Tibial artery (tissue), 4 donors: ENCODE data around the gene THOP1.

Experiments
- DNase-seq, 2 donors: peaks; one replicate each; pipeline ENCODE4 v3.0.0-alpha.2; 2019
- H3K27ac ChIP-seq, 2 donors: fragments of 200-600 bp; sonication (generic) in 1 of 2; 1 replicate in 1 of 2; 2 replicates in 1 of 2; pipeline ENCODE4 v1.5.1; 2018 to 2019; ENCODE audit warnings: mild to moderate bottlenecking in 1 of 2
- H3K27me3 ChIP-seq, 2 donors: fragments of 200-600 bp; sonication (generic) in 1 of 2; one replicate each; pipeline versions ENCODE4 v1.5.1 to v1.6.0; 2016 to 2019
- H3K36me3 ChIP-seq, 3 donors: fragments of 200-600 bp; sonication (generic) in 2 of 3; one replicate each; pipeline ENCODE4 v1.5.1; 2016 to 2019; ENCODE audit warnings: mild to moderate bottlenecking in 2 of 3
- H3K4me1 ChIP-seq, 4 donors: fragments of 200-600 bp; sonication (generic) in 2 of 4; 1 replicate in 3 of 4; 2 replicates in 1 of 4; pipeline ENCODE4 v1.5.1; 2016 to 2019
- H3K4me3 ChIP-seq, 2 donors: fragments of 200-600 bp; sonication (generic) in 1 of 2; 1 replicate in 1 of 2; 2 replicates in 1 of 2; pipeline ENCODE4 v1.5.1; 2018 to 2019; ENCODE audit warnings: mild to moderate bottlenecking in 2 of 2
- H3K9me3 ChIP-seq, 3 donors: fragments of 200-600 bp; sonication (generic) in 1 of 3; one replicate each; pipeline ENCODE4 v1.5.1; 2016 to 2019
- intact Hi-C: fragments of 100-400 bp; cut with DNase I; formaldehyde crosslinking; loops from one replicate; pipeline ENCODE4 v1.15.0; 2023; ENCODE audit warnings: low total_unique reads
- TF ChIP-seq, protein P1 (sequence below), 2 experiments: fragments of 200-600 bp in 1 of 2; fragments of 450-650 bp in 1 of 2; IDR thresholded peaks; one replicate each; pipeline ENCODE4 v1.5.1; 2017 to 2019; ENCODE audit warnings: antibody characterized with exemption in 2 of 2, mild to moderate bottlenecking in 1 of 2, moderate library complexity in 1 of 2

Gene THOP1

DNA sequence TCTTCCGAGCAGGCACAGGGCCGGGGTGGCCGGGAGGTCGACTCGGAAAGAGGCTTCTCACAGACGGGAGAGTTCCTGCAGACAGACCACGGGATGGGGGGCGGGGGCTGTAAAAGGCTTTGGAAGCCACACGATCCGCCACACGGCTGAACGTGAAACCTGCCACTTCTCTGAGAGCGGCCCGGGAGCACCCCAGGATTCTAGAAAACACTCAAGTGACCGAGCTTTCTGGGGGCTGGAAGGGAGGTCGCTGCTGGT, 29.9 kb upstream of the THOP1 start:
- Histone ChIP-seq H3K27me3 (no peaks in the 10 kb centered on the region), H3K9me3 (no peaks in the 10 kb centered on the region), H3K4me3 (no peak overlapping the region), H3K27ac (no peak overlapping the region), H3K36me3 (peaks cover 44 to 74% (median 55%) of the 10 kb centered on the region in 3 donors), H3K4me1 (no peaks in the 10 kb centered on the region)
- DNase-seq = no peak
- intact Hi-C loops = no loop called here
- TF ChIP-seq, protein P1, sequence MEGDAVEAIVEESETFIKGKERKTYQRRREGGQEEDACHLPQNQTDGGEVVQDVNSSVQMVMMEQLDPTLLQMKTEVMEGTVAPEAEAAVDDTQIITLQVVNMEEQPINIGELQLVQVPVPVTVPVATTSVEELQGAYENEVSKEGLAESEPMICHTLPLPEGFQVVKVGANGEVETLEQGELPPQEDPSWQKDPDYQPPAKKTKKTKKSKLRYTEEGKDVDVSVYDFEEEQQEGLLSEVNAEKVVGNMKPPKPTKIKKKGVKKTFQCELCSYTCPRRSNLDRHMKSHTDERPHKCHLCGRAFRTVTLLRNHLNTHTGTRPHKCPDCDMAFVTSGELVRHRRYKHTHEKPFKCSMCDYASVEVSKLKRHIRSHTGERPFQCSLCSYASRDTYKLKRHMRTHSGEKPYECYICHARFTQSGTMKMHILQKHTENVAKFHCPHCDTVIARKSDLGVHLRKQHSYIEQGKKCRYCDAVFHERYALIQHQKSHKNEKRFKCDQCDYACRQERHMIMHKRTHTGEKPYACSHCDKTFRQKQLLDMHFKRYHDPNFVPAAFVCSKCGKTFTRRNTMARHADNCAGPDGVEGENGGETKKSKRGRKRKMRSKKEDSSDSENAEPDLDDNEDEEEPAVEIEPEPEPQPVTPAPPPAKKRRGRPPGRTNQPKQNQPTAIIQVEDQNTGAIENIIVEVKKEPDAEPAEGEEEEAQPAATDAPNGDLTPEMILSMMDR (IDR thresholded peaks at IDR 0.05) = no peak

DNA sequence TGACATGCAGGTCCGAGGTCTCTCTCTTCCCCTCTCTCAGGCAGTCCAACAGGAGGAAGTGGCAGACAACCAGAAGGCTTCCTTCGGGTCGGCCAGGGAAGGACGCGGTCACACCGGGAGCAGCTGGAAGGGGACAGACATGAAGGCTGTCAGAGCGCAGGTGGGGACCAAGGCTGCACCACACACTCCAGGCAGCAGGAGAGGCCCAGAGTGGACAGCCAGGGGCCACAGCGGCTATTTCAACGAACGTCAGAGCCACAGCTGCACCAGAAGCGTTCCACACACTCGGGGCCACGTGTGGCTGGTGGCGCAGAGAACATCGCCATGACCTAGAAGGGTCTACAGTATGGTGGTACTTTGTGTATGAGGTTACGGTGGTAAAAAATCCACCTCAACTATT, 29.5 kb upstream of the THOP1 start:
- H3K36me3 ChIP-seq = peaks cover 49 to 78% (median 59%) of the 10 kb centered on the region in 3 donors
- intact Hi-C loops = no loop called here
- TF ChIP-seq, protein P1 (IDR thresholded peaks at IDR 0.05) = no peak

DNA sequence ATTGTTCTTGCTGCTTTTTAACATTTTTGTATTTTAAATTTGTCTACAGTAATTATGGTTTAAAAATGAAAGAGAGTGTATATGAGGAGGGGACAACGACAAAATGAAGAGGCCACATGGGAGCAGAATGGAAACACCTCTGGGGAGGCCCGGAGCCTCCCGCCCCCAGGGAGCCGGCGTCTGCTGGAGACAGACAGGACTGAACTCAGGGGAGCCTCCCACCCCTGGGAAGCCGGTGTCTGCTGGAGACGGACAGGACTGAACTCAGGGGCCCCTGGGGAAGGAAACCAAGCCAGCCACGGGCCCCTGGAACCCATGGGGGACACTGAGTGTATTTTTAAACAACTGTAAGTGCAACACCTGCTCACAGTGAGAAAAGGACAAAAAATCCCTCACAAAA, 28.8 kb upstream of the THOP1 start:
- no peaks in the 10 kb centered on the region for H3K27me3 ChIP-seq
- H3K27ac ChIP-seq = no peak overlapping the region
- DNase-seq = no peak
- H3K4me3 ChIP-seq = no peak overlapping the region
- intact Hi-C loops = no loop called here
- TF ChIP-seq, protein P1 (IDR thresholded peaks at IDR 0.05) = no peak
- no peaks in the 10 kb centered on the region for H3K9me3 ChIP-seq
- no peaks in the 10 kb centered on the region for H3K4me1 ChIP-seq
- H3K36me3 ChIP-seq = peaks cover 55 to 85% (median 66%) of the 10 kb centered on the region in 3 donors

More for the DNA sequence above, 29.5 kb upstream of the THOP1 start:
- Histone ChIP-seq H3K9me3 (no peaks in the 10 kb centered on the region), H3K4me1 (no peaks in the 10 kb centered on the region), H3K27ac (no peak overlapping the region), H3K27me3 (no peaks in the 10 kb centered on the region), H3K4me3 (no peak overlapping the region)
- DNase-seq = no peak

DNA sequence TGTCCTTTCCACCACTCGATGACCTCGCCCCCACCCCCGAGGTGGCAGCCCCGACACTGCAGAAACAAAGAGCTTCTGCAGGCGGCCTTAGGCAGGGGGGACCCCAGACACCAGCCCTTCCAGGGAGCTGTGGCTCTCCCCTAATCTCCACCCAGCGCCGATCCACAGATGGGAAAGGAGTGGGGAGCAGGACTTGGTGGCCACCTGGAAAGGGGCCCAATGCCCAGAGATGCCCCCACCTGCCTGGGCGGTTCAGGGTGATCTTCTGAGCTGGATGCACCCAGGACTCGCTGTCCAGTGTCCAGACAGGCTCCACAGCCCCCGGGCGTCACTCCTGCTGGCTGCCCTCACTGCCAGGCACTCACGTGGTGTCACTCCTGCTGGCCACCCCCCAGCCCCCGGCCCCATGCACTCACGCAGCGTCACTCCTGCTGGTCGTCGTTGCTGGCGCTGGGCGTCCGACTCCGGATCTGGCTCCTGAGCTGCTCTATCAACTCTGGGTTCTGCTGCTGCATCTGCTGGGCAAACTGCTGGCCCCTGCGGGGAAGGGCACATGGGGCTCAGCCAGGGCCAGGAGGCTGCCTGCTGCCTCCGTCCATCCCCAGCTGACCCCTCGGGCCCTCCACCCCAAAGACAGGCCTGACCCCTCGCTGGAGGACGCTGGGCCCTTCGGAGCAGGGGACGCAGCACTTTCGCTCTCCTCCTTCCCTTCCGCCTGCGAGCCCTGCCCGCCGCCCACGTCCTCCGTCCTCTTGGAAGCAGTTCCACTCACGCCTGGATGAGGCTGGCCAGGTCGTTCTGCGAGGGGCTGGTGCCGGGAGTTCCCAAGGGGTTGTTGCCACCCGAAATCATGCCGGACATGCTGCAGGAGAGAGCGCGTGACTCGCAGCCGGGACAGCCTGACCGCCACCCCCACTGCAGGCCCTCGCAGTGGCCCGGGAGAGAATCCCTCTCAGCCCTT, 28.1 kb upstream of the THOP1 start:
- no peak for DNase-seq
- intact Hi-C loops = no loop called here
- Histone ChIP-seq H3K27me3 (no peaks in the 10 kb centered on the region), H3K4me3 (no peak overlapping the region), H3K9me3 (no peaks in the 10 kb centered on the region), H3K27ac (no peak overlapping the region), H3K4me1 (no peaks in the 10 kb centered on the region), H3K36me3 (peaks cover 61 to 92% (median 70%) of the 10 kb centered on the region in 3 donors)
- TF ChIP-seq, protein P1 (IDR thresholded peaks at IDR 0.05) = no peak

DNA sequence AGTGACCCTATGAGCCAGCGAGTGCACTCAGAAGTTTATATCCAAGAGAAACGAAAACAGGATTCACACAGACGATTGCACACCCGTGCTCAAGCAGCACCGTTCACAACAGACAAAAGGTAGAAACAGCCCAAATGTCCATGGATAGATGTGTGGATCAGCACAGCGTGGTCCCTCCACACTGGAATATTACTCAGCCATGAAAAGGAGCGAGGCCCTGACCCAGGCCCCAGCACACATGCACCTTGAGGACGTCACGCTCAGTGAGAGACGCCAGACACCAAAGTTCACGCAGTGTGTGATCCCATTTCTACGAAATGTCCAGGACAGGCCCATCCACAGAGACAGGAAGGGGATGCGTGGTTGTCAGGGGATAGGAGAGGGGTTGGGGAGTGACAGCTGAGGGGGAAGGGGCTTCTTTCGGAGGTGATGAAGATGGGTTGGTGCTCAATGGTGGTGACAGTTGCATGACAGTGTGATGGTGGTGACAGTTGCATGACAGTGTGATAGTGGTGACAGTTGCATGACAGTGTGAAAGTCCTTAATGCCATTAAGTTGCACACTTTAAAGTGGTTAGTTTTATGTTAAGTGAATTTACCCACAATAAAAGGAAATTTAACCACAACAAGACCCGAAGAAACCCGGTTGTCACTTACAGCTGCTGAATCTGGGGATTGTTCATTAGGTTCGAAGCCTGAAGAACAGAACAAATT, 26.5 kb upstream of the THOP1 start:
- no peak overlapping the region for H3K27ac ChIP-seq
- no peak for DNase-seq
- TF ChIP-seq, protein P1 (IDR thresholded peaks at IDR 0.05) = no peak
- H3K4me1 ChIP-seq = no peaks in the 10 kb centered on the region
- H3K9me3 ChIP-seq = no peaks in the 10 kb centered on the region
- peaks cover 76 to 98% (median 86%) of the 10 kb centered on the region in 3 donors for H3K36me3 ChIP-seq
- intact Hi-C loops = no loop called here
- H3K4me3 ChIP-seq = no peak overlapping the region
- no peaks in the 10 kb centered on the region for H3K27me3 ChIP-seq
